ENCODE results near the gene FIBCD1.
"Not testable (repeated sequence)": the region's sequence is repeated elsewhere in the genome, so short reads cannot be mapped to it uniquely, and the experiment has no call there.

FIBCD1 gene

DNA sequence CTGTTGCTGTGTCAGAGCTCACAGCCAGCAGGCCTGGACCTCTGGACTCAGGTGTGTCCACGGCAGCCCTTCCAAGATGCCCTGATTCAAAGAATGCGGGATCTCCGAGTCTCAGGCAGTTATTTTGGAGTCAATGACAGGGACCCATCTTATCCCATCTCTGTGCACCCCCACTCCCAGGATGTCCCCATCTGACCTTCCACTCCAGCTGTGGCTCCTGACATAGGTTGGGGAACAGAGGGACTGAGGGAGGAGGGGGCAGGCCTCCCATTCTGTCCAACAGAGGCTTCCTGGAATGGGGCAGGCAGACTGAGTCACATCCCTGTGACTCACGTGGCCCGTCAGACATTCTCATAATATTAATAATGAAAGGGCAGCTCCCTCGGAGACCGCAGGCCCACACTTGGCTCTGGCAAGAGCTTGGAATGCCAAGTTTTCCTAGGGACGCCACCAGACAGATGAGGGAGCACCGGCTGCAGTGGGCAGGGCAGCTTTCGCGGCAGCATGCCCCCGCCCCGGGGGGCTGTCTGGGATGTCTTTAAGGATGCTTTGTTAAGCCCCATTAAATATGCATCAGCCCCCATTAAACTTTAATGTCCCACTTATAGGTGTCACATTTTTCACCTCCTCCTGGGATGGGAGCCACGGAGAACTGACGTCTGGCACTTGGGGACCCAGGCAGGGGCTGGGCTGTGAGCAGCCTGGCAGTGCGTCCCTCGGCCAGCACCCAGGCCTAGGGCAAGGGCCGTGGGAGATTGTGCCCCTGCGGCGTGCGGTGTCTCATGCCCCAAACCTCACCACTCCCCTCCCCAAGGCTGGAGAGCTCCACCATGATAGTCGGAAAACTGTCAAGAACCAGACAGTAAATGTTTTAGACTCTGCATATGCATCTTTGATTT lies 23.6 kb upstream of the FIBCD1 start:
- H3K9me3 Mint-ChIP-seq = peaks cover 6% of the 10 kb centered on the region
- no peak overlapping the region for H3K4me3 Mint-ChIP-seq
- no peak overlapping the region for H3K27ac Mint-ChIP-seq
- peaks cover 20% of the 10 kb centered on the region for H3K27me3 Mint-ChIP-seq
- no peak for ATAC-seq
- H3K36me3 Mint-ChIP-seq = peaks cover 6% of the 10 kb centered on the region
- no peaks in the 10 kb centered on the region for H3K4me1 Mint-ChIP-seq

DNA sequence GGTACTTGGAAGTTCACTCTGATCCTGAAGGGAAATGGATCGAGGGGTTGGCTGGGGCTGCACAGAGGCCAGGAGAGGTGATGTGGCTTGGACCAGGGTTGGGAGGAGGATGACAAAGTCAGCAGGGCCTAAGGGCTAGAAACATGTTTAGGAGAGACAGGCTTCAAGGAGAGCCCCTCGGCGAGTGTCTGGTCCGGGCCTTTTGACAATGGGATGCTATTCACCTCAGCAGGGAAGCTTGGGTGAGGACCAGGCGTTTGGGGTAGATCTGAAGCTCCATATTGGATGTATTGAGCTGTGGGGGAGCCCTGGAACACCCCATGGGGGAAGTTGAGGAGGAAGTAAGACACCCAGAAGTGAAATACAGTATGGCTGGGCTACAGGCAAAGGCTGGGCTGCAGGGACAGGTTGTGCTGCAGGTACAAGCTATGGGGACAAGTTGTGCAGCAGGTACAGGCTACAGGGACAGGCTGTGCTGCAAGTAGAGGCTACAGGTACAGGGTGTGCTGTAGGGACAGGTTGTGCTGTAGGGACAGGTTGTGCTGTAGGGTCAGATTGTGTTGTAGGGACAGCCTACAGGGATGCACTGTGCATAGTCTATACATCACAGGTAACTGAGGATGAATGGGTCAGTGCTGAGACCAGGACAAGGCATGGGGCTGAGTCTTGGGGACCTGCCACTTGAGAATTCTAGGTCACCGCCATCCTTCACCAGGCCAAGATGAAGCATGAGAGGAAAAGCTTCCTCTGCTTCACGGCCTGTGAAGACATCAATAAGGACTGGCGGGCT lies 22.7 kb upstream of the FIBCD1 start:
- H3K4me1 Mint-ChIP-seq = no peaks in the 10 kb centered on the region
- H3K4me3 Mint-ChIP-seq = no peak overlapping the region
- no peak for ATAC-seq
- H3K27ac Mint-ChIP-seq = no peak overlapping the region
- peaks cover 6% of the 10 kb centered on the region for H3K36me3 Mint-ChIP-seq
- H3K27me3 Mint-ChIP-seq = peaks cover 15% of the 10 kb centered on the region
- H3K9me3 Mint-ChIP-seq = peaks cover 6% of the 10 kb centered on the region

DNA sequence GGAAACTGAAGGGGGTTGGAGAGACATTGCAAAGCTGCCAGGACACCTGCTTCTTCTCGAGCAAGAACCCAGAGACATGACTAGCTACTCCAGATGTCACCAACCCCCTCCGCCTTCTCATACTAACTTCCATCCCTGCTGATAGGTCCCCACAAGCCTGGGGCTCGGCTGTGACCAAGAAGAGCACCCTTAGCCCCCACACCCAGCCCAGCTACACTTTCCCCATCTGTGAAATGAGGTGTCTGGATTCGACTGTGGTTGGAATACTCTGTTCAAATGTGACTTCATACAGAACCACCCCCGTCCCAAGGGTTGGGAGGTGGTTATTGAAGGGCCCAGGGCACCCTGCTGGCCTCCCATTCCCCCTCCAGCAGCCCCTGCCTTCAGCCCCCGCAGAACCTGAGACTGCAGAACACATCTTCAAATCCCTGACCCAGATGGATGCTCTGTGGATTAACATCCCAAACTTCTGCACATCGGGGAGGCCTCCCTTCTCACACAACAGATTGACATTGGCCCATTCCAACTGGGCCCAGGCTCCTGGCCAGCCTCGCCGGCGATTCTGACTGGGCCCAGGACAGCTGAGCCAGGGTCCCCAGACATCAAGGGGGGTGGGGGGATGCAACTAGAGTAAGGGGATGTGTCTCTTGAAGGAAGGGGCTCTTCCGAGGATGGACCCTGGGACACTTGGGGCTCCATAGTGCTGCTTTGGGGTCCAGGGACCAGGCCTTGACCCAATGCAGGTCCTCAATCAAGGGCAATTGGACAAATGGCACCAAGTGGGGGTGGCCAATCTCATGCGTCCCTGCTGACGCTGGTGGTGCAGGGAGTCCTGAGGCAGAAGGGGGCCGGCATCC lies 21.7 kb upstream of the FIBCD1 start:
- Mint-ChIP-seq H3K9me3 (peaks cover 6% of the 10 kb centered on the region), H3K4me1 (no peaks in the 10 kb centered on the region)

DNA sequence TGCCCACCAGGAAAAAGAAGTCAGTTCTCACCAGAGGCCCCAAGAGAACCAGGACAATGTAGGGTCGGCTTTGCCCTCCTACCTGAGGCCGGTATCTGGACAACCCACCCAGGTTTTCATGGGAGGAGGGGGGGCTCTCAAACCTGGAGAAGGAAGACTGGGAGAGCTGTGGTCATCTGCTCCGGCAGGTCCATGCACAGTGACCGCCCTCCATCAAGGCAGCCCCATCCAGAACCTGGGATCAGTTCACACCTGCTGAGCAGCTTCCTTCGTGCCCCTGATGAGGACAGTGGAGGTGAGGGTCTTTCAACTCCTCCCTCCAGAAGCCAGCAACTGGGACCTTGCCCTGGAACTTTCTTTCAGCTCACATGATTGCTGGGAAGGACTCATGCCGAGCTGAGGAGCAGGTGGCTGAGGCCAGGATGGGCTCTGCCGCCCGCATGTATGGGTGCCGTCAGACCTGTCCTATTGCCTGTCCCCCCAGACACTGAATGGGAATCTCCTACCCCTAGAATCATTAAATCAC lies 20.8 kb upstream of the FIBCD1 start:
- H3K27ac Mint-ChIP-seq = no peak overlapping the region
- H3K36me3 Mint-ChIP-seq = peaks cover 6% of the 10 kb centered on the region
- peaks cover 11% of the 10 kb centered on the region for H3K27me3 Mint-ChIP-seq
- H3K4me3 Mint-ChIP-seq = no peak overlapping the region
- H3K4me1 Mint-ChIP-seq = no peaks in the 10 kb centered on the region
- H3K9me3 Mint-ChIP-seq = peaks cover 6% of the 10 kb centered on the region
- no peak for ATAC-seq

More for the DNA sequence above, 21.7 kb upstream of the FIBCD1 start:
- ATAC-seq = no peak
- H3K27me3 Mint-ChIP-seq = peaks cover 11% of the 10 kb centered on the region
- no peak overlapping the region for H3K4me3 Mint-ChIP-seq
- H3K36me3 Mint-ChIP-seq = peaks cover 6% of the 10 kb centered on the region
- no peak overlapping the region for H3K27ac Mint-ChIP-seq

DNA sequence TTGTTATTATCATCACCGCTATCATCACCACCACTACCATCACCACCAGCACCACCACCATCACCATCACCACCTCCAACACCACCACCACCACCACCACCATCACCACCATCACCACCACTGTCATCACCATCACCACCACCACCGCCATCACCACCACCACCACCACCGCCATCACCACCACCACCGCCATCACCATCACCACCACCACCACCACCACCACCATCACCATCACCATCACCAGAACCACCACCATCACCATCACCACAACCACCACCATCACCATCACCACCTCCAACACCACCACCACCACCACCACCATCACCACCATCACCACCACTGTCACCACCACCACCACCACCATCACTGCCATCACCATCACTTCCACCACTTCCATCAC lies 19.5 kb upstream of the FIBCD1 start:
- H3K36me3 Mint-ChIP-seq, H3K4me3 Mint-ChIP-seq, H3K27ac Mint-ChIP-seq, H3K4me1 Mint-ChIP-seq, H3K9me3 Mint-ChIP-seq: not testable (repeated sequence)
- peak; percentile 48 for ATAC-seq
- H3K27me3 Mint-ChIP-seq = peaks cover 10% of the 10 kb centered on the region

DNA sequence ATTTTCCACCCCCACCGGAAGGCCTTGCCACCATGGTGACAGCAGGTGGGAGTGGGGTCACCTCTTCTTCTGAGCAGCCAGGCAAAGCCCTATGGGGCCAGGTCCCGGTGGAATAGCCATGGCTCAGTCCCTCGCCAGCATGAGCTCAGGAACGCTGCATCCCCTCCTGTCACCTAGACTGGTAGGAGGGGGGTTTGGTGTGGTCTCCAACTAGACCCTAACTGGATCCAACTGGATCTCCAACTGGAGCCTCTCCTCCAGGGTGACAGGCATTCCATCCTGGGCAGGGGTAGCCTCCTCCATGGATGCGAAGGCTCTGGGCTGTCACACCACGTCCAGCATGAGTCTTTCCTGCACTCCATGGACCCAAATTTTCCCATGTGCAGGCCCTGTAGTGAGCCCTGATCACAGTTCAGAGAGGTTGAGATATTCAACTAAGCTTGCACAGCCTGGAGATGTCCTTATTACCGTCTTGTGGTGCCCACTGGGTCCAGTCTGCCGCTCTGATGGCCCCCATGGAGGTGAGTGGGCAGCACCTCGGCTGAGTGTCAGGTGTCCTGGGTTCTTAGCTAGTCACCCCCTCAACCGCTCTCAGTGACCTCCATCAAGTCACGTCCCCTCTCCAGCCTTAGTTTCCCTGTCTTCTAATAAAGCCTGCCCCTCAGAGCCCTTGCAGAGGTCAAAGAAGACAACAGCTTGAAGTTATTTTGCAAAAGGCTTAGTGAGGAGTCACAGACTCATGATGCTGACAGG lies 18.6 kb upstream of the FIBCD1 start:
- Mint-ChIP-seq H3K4me1 (no peaks in the 10 kb centered on the region), H3K27ac (no peak overlapping the region)

DNA sequence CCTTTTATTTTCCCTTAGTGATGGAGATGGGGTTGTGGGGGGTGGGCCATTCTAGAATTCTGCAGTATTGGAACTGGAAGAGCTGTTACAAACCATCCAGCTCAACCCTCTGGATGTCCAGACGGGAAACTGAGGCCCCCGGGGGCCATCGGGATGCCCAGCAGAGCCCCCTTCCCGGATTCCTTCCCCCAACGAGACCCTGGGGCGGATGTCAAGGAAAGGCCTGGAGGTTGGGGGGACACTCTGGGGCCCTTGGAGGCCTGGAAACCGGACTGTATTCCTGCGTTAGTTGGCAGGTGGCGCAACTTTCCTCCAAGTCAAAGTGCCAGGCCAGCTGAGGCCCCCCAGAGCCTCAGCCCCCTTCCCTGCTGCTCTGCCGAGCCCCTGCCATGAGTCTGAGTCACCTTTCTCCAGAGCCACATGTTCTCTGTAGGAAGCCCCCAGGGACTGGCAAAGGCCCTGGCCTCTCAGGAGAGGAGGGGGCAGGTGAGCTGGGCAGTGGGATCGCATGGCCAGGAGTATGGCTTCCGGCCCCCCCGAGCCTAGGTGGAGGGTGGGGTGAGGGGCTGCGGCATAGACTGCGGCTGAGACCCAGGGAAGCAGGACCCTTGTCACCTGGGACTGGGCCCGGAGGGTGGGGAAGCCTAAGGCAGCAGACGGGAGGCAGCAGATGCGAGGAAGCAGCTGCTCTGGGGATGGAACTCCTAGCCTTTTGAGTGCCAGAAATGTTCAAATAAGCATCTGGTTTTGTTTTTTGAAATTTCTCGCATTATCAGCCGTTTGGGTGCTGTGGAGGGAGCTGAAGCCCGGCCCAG lies 17.8 kb upstream of the FIBCD1 start:
- ATAC-seq = no peak
- Mint-ChIP-seq H3K4me3 (no peak overlapping the region), H3K36me3 (no peaks in the 10 kb centered on the region), H3K9me3 (peaks cover 6% of the 10 kb centered on the region), H3K27me3 (no peaks in the 10 kb centered on the region), H3K27ac (no peak overlapping the region), H3K4me1 (no peaks in the 10 kb centered on the region)

More for the DNA sequence above, 18.6 kb upstream of the FIBCD1 start:
- no peak overlapping the region for H3K4me3 Mint-ChIP-seq
- no peak for ATAC-seq
- H3K27me3 Mint-ChIP-seq = peaks cover under 1% of the 10 kb centered on the region
- peaks cover 6% of the 10 kb centered on the region for H3K9me3 Mint-ChIP-seq
- no peaks in the 10 kb centered on the region for H3K36me3 Mint-ChIP-seq

DNA sequence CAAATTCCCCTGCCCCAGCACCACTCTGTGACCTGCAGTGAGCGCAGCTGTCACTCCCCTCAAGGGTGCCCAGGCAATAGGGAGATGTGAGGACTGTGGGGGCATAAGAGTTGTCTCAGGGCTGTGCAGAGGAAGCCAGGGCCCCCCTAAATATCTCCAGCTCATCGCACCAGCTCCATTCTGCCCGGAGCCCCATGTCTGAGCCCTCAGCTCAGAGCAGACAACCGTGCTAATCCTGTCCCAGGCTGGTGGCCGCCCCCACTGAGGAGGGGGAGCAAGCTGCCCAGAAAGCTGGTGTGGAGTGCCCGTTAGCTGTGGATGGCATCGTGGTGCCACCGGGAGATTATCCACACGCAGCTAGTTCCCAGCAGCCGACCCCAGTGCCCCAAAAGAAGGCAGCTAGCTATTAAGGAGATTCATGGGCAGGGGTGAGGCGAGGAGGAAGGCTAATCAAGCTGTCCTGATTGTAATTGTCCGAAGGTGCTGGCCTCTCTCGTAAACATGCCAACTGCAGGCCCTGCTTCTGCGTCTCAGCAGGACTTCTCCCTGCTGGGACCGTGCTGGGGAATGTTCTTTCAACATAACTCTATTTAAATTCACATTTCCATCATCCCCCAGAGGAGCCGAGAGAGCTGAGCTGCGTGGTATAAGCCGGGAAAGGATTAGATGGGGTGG lies 17.0 kb upstream of the FIBCD1 start:
- Mint-ChIP-seq H3K9me3 (peaks cover 6% of the 10 kb centered on the region), H3K36me3 (no peaks in the 10 kb centered on the region), H3K4me3 (no peak overlapping the region), H3K27me3 (peaks cover under 1% of the 10 kb centered on the region), H3K4me1 (no peaks in the 10 kb centered on the region), H3K27ac (no peak overlapping the region)
- ATAC-seq = no peak

DNA sequence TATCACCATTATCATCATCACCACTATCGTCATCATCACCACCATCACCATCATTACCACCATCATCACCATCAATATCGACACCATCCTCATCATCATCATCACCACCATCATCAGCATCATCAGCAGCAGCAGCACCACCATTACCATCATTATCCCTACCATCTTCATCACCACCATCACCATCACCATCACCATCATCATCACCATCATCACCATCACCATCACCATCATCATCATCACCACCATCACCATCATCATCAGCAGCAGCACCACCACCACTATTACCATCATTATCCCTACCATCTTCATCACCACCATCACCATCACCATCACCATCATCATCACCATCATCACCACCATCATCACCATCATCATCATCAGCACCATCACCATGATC lies 15.9 kb upstream of the FIBCD1 start:
- not testable (repeated sequence) for ATAC-seq, H3K27ac Mint-ChIP-seq, H3K4me1 Mint-ChIP-seq, H3K9me3 Mint-ChIP-seq, H3K4me3 Mint-ChIP-seq, H3K36me3 Mint-ChIP-seq
- peaks cover 12% of the 10 kb centered on the region for H3K27me3 Mint-ChIP-seq

DNA sequence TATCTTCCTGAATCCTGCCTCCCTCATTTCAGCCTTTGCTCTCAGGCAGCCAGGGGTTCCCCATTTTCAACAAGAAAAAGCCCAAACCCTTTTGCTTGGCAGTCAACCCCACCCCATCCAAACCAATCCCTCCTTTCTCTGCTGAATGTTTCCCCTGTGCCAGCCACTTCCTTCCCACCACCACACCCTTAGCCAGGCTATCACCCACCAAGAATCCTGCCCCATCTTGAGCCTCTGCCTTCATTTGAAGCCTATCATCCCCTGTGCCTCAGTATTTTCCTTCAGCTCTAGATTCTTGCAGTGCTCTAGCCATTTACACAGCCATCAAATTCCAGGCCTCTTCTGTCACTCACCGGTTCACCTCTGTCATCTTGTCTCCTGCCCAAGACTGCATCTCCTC lies 15.3 kb upstream of the FIBCD1 start:
- Mint-ChIP-seq H3K4me3 (no peak overlapping the region), H3K4me1 (no peaks in the 10 kb centered on the region), H3K27ac (no peak overlapping the region), H3K9me3 (peaks cover 8% of the 10 kb centered on the region), H3K36me3 (no peaks in the 10 kb centered on the region), H3K27me3 (peaks cover 18% of the 10 kb centered on the region)
- no peak for ATAC-seq

DNA sequence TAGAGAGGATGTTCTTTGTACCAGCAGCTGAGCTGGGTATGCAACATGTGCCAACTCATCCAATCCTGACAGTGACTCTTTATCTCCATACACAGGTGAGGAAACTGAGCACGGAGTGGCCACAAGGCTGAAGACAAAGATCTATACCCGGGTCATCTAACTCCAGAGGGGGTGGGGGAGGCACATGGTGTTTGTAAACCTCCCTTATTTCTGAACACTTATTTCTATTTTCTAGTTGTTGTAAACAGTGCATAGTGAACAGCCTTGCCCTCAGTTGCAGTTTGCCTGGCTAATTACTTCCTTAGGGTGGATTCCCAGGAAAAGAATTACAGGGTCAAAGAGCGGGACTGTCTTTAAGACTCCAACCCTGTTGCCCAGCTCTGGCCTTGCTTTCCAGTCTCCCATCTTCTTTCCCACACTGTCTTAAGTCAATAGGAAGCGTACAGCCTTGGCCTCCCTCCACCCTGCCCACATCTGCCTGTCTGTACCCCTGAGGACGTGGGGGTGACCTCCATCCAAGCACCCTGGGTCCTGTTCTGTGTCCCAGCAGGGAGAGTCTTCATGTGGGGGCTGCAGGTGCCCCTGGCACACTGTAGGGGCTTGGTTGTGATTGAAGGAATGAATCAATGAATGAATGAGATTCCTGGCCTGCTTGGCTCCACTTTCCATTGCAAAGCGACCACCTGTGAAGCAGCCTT lies 13.2 kb upstream of the FIBCD1 start:
- H3K36me3 Mint-ChIP-seq = no peaks in the 10 kb centered on the region
- peaks cover 39% of the 10 kb centered on the region for H3K27me3 Mint-ChIP-seq
- ATAC-seq = no peak
- H3K9me3 Mint-ChIP-seq = peaks cover 2% of the 10 kb centered on the region
- H3K27ac Mint-ChIP-seq = no peak overlapping the region
- H3K4me1 Mint-ChIP-seq = no peaks in the 10 kb centered on the region
- no peak overlapping the region for H3K4me3 Mint-ChIP-seq

DNA sequence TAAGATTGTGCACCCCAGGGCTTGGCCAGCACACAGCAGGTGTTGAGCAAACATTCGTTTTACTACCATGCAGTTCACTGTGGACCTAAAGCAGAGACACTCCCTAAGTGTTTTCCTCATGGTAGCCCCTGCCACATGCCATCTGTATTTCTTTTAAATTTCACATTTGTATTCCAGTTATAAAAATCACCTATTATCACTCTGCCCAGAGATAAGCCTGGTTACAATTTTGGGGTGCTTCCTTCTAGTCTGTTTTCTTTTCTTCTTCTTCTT lies 10.9 kb upstream of the FIBCD1 start:
- no peak overlapping the region for H3K4me3 Mint-ChIP-seq

More for the DNA sequence above, 10.9 kb upstream of the FIBCD1 start:
- no peaks in the 10 kb centered on the region for H3K4me1 Mint-ChIP-seq
- H3K36me3 Mint-ChIP-seq = no peaks in the 10 kb centered on the region
- no peak for ATAC-seq
- H3K9me3 Mint-ChIP-seq = peaks cover 2% of the 10 kb centered on the region
- H3K27me3 Mint-ChIP-seq = peaks cover 50% of the 10 kb centered on the region
- H3K27ac Mint-ChIP-seq = no peak overlapping the region

Measured in stimulated activated memory B cell treated with anti-CD40 and anti-IgM and Interleukin-4, amounts not matched to agents 10 μg/mL and 1 μg/mL and 100 μg/mL, for 72 hours (primary cell).